Brain microvascular endothelial cell (primary cell): Measurements from ENCODE around the gene TRAPPC8.

Experiments used
- DNase-seq: peaks from one replicate; pipeline ENCODE4 v3.0.0-alpha.2; 2020
- H3K27ac ChIP-seq: fragments of 250-450 bp; sonication (Bioruptor Pico); 2 replicates; pipeline ENCODE4 v1.5.1; 2020; ENCODE audit warnings: mild to moderate bottlenecking, moderate library complexity
- H3K27me3 ChIP-seq: fragments of 250-450 bp; sonication (Bioruptor Pico); replicated peaks from 2 replicates; pipeline ENCODE4 v1.5.1; 2020; ENCODE audit warnings: mild to moderate bottlenecking
- H3K36me3 ChIP-seq: fragments of 250-450 bp; sonication (Bioruptor Pico); replicated peaks from 2 replicates; pipeline ENCODE4 v1.5.1; 2020; ENCODE audit warnings: mild to moderate bottlenecking
- H3K4me3 ChIP-seq: 2 replicates; pipeline ENCODE4 v1.5.1; 2011; ENCODE audit warnings: low read depth, mild to moderate bottlenecking, control low read depth, low read length, moderate library complexity
- CTCF ChIP-seq: IDR thresholded peaks from 2 replicates; pipeline ENCODE4 v1.5.1; 2011; ENCODE audit warnings: low read depth, mild to moderate bottlenecking, moderate library complexity, low read length, control low read depth, inconsistent platforms; ENCODE audit errors: missing control alignments
- in situ Hi-C: cut with HindIII; loops from 2 replicates; pipeline ENCODE4 v1.10.0; 2017; ENCODE audit warnings: low sequenced_read_pairs, low pct_ligation_motif_present

Gene TRAPPC8

GRCh38 chr18:31878358-31878757, 64.6 kb downstream of the TRAPPC8 start:
- in situ Hi-C loops = no loop called here
- H3K36me3 ChIP-seq = peaks cover 10% of the 10 kb centered on the region
- no peak overlapping the region for H3K4me3 ChIP-seq

GRCh38 chr18:31877900-31878299, 65.0 kb downstream of the TRAPPC8 start:
- no peak for DNase-seq
- no peak overlapping the region for H3K27ac ChIP-seq
- in situ Hi-C loops = no loop called here
- H3K27me3 ChIP-seq = no peaks in the 10 kb centered on the region
- peaks cover 10% of the 10 kb centered on the region for H3K36me3 ChIP-seq
- no peak overlapping the region for H3K4me3 ChIP-seq
- no peak for TF ChIP-seq CTCF

More at GRCh38 chr18:31878358-31878757, 64.6 kb downstream of the TRAPPC8 start:
- DNase-seq = no peak
- no peaks in the 10 kb centered on the region for H3K27me3 ChIP-seq
- no peak for TF ChIP-seq CTCF
- no peak overlapping the region for H3K27ac ChIP-seq

DNA sequence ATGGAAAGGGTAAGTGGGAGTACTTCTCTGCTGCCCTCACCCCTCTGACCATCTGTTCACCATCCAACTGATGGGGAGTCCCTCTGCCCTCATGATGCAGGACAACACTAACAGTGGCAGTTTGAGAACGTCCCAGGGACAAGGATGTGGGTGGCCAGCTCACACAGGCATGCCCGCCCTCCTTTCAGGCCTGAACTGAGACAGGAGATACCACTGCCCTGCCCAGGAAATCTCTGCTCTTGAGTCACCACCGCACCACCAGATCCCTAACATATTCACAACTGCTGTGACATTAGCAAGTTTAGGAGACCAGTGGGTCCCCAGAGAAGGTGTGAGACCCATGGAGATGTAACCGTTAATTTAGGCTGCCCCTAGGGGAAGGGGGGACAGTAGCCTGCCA, 66.2 kb downstream of the TRAPPC8 start:
- no peak for TF ChIP-seq CTCF
- Histone ChIP-seq H3K4me3 (no peak overlapping the region), H3K27ac (no peak overlapping the region), H3K27me3 (no peaks in the 10 kb centered on the region), H3K36me3 (peaks cover 10% of the 10 kb centered on the region)
- peak; percentile 40 for DNase-seq
- in situ Hi-C loops = no loop called here

DNA sequence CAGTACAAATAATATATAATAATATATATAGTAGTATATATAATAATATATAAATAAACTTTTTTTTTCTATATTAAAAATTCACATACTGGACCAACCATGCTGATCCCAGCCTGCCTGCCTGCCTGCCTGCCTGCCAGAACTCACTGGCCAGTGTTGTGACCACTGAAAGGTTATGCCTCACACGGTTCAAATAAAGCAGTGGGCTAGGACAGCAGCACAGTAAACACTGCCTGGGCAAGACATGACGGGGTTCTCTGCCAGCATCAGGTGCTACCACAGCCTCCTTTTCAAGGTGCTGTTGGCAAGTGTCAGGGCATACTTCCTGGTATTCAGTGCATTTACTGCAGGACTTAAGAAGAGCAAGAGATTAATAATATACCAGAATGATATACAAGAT, 67.6 kb downstream of the TRAPPC8 start:
- Histone ChIP-seq H3K27ac (no peak overlapping the region), H3K4me3 (no peak overlapping the region), H3K36me3 (peaks cover 10% of the 10 kb centered on the region), H3K27me3 (no peaks in the 10 kb centered on the region)
- no peak for TF ChIP-seq CTCF
- in situ Hi-C loops = no loop called here
- no peak for DNase-seq

DNA sequence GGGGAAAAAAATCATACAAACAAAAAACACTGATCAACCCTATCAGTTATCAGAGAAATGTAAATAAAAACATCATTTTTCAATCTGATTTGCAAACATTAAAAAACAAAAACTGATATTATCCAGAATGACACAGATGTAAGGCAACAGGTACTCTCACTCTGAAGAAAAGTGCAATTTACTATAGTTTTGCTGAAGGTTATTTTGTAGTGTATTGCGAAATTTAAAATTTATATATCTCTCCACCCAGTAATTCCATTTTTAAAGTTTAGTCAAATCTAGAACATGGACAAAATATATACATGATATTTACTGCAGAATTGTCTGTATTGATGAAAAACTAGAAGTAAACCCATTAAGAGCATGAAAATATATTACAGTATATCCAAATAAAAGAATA, 79.8 kb downstream of the TRAPPC8 start:
- TF ChIP-seq CTCF = no peak
- Histone ChIP-seq H3K4me3 (no peak overlapping the region), H3K27ac (no peak overlapping the region), H3K36me3 (peaks cover 2% of the 10 kb centered on the region), H3K27me3 (no peaks in the 10 kb centered on the region)
- in situ Hi-C loops = no loop called here
- no peak for DNase-seq

DNA sequence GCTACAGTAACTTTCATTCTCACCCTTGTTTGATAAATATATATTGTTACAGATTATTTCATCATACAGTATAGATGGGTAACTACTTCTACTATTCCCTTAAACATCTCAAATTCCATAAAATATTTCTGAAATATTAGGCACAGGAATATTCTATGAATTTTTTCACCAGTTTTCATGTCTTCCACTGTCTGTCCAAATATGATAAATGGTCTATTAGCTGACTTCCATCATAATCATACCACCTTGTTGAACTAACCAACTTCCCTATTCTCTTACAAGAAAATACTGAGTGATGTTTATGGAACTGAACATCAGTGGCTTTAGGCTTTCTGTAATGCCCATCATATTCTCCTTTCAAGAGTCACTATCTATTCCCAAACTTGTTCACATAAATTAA, 82.4 kb downstream of the TRAPPC8 start:
- Histone ChIP-seq H3K4me3 (no peak overlapping the region), H3K36me3 (peaks cover 7% of the 10 kb centered on the region), H3K27ac (no peak overlapping the region), H3K27me3 (no peaks in the 10 kb centered on the region)
- TF ChIP-seq CTCF = no peak
- in situ Hi-C loops = no loop called here
- DNase-seq = no peak
